PFSK-1 (cell line): Measurements from ENCODE around the gene HNF1A.

Experiments
- FOXP2 ChIP-seq: optimal IDR thresholded peaks from 2 replicates; pipeline ENCODE3; 2011; ENCODE audit warnings: borderline replicate concordance, control low read depth, inconsistent platforms; ENCODE audit not compliant: insufficient read depth; ENCODE audit errors: extremely low read length, extremely low read depth
- POLR2AphosphoS5 ChIP-seq: IDR thresholded peaks from 2 replicates; pipeline ENCODE4 v1.6.1; 2012; ENCODE audit warnings: low read depth, mild to moderate bottlenecking, control low read depth, low read length, moderate library complexity
- REST ChIP-seq, 2 experiments: IDR thresholded peaks; 2 replicates each; pipeline versions ENCODE4 v1.6.1 to v1.8.0; 2011 to 2012; ENCODE audit warnings: low read depth in 2 of 2, low read length in 2 of 2, control low read depth in 1 of 2, inconsistent platforms in 1 of 2, mild to moderate bottlenecking in 1 of 2, moderate library complexity in 1 of 2; ENCODE audit not compliant: insufficient read depth in 1 of 2
- SIN3A ChIP-seq: IDR thresholded peaks from 2 replicates; pipeline ENCODE4 v1.6.1; 2012; ENCODE audit warnings: mild to moderate bottlenecking, low read length, moderate library complexity, borderline replicate concordance; ENCODE audit not compliant: insufficient read depth
- TAF1 ChIP-seq: IDR thresholded peaks from 2 replicates; pipeline ENCODE4 v1.6.1; 2012; ENCODE audit warnings: low read length, control low read depth, borderline replicate concordance; ENCODE audit not compliant: insufficient read depth

Gene HNF1A

GRCh38 chr12:121043067-121043466 is 64.7 kb downstream of the HNF1A start:
- TF ChIP-seq SIN3A: no peak
- TF ChIP-seq FOXP2: no peak
- no peak for TF ChIP-seq REST (IDR thresholded peaks at IDR 0.05; ENCODE audit: insufficient read depth in 1 of 2, low read depth in 2 of 2, low read length in 2 of 2)
- no peak for TF ChIP-seq POLR2AphosphoS5
- no peak for TF ChIP-seq TAF1

GRCh38 chr12:121048442-121048841 is 70.1 kb downstream of the HNF1A start:
- TF ChIP-seq FOXP2 (no peak), SIN3A (no peak), REST (IDR thresholded peaks at IDR 0.05; ENCODE audit: insufficient read depth in 1 of 2, low read depth in 2 of 2, low read length in 2 of 2) (no peak), POLR2AphosphoS5 (no peak), TAF1 (no peak)

GRCh38 chr12:121050725-121051124 is 72.4 kb downstream of the HNF1A start:
- TF ChIP-seq SIN3A (no peak), POLR2AphosphoS5 (no peak), TAF1 (no peak), REST (IDR thresholded peaks at IDR 0.05; ENCODE audit: insufficient read depth in 1 of 2, low read depth in 2 of 2, low read length in 2 of 2) (no peak), FOXP2 (no peak)
